HG03457 (cell line): ENCODE data around the gene BMP7.
"Not testable (repeated sequence)": the region's sequence is repeated elsewhere in the genome, so short reads cannot be mapped to it uniquely, and the experiment has no call there.

Experiments
- ATAC-seq: cut with Tn5 transposase; IDR thresholded peaks from one replicate; pipeline ENCODE4 v1.9.1; 2021; ENCODE audit warnings: moderate number of reproducible peaks; ENCODE audit not compliant: unreplicated experiment

Gene BMP7

GRCh38 chr20:57175397-57176010 lies 90.9 kb downstream of the BMP7 start:
- no peak for ATAC-seq

GRCh38 chr20:57174737-57175136 lies 91.7 kb downstream of the BMP7 start:
- no peak for ATAC-seq

- no peak for ATAC-seq
These were observed 92.5 kb downstream of the BMP7 start for GRCh38 chr20:57173986-57174385.

- ATAC-seq, result no peak
These were observed 93.4 kb downstream of the BMP7 start for GRCh38 chr20:57173041-57173440.

- ATAC-seq, result no peak
These were observed 96.1 kb downstream of the BMP7 start for GRCh38 chr20:57170343-57170742.

GRCh38 chr20:57169162-57169561 lies 97.3 kb downstream of the BMP7 start:
- ATAC-seq, result no peak

- ATAC-seq, result no peak
These were observed 98.3 kb downstream of the BMP7 start for GRCh38 chr20:57167971-57168701.

GRCh38 chr20:57167292-57167655 lies 99.2 kb downstream of the BMP7 start:
- no peak for ATAC-seq

- no peak for ATAC-seq
These were observed 99.7 kb downstream of the BMP7 start for GRCh38 chr20:57166568-57167291.

GRCh38 chr20:57165427-57166004 lies 100.9 kb downstream of the BMP7 start:
- ATAC-seq, result no peak

GRCh38 chr20:57164872-57165271 lies 101.6 kb downstream of the BMP7 start:
- ATAC-seq, result no peak

GRCh38 chr20:57163041-57163440 lies 103.4 kb downstream of the BMP7 start:
- ATAC-seq, result no peak

- ATAC-seq, result no peak
These were observed 104.1 kb downstream of the BMP7 start for GRCh38 chr20:57162362-57162652.

- ATAC-seq, result no peak
These were observed 104.7 kb downstream of the BMP7 start for GRCh38 chr20:57161478-57162361.

- no peak for ATAC-seq
These were observed 105.5 kb downstream of the BMP7 start for GRCh38 chr20:57160985-57161384.

- no peak for ATAC-seq
These were observed 106.4 kb downstream of the BMP7 start for GRCh38 chr20:57159945-57160610.

- ATAC-seq, result no peak
These were observed 107.1 kb downstream of the BMP7 start for GRCh38 chr20:57159193-57159851.

GRCh38 chr20:57158474-57158873 lies 108.0 kb downstream of the BMP7 start:
- no peak for ATAC-seq

- not testable (repeated sequence) for ATAC-seq
These were observed 108.7 kb downstream of the BMP7 start for GRCh38 chr20:57157787-57158186.
